Type B pancreatic cell (in vitro differentiated cells): ENCODE measurements around the gene ANKRD13A. TPM values are rescaled to one million over a fixed set of nuclear protein-coding genes. Genes with fewer than 3 reads are reported as not detected.
"Not testable (repeated sequence)": the region's sequence is repeated elsewhere in the genome, so short reads cannot be mapped to it uniquely, and the experiment has no call there.

Experiments used
- DNase-seq: peaks from one replicate; pipeline ENCODE4 v3.0.0; 2021; ENCODE audit warnings: mixed read lengths; ENCODE audit not compliant: unreplicated experiment; ENCODE audit errors: extremely low spot score
- H3K27ac Mint-ChIP-seq: 2 replicates; pipeline ENCODE4 v1.8.0; 2021; ENCODE audit warnings: mild to moderate bottlenecking, mixed read lengths
- H3K27me3 Mint-ChIP-seq: 2 replicates; pipeline ENCODE4 v1.8.0; 2021; ENCODE audit warnings: mixed read lengths
- H3K36me3 Mint-ChIP-seq: 2 replicates; pipeline ENCODE4 v1.8.0; 2021; ENCODE audit warnings: mixed read lengths
- H3K4me1 Mint-ChIP-seq: one replicate; pipeline ENCODE4 v1.8.0; 2021; ENCODE audit warnings: mixed read lengths; ENCODE audit not compliant: unreplicated experiment
- H3K4me3 Mint-ChIP-seq: 2 replicates; pipeline ENCODE4 v1.8.0; 2021; ENCODE audit warnings: mild to moderate bottlenecking, mixed read lengths
- H3K9me3 Mint-ChIP-seq: 2 replicates; pipeline ENCODE4 v1.8.0; 2021; ENCODE audit warnings: mixed read lengths
- CTCF ChIP-seq: fragments of 200-600 bp; sonication (generic); conservative IDR thresholded peaks from 2 replicates; pipeline ENCODE4 v1.5.0; 2021; ENCODE audit warnings: antibody characterized with exemption, mild to moderate bottlenecking
- total RNA-seq: library from RNA; stranded (reverse); gene quantifications from 2 replicates; pipeline ENCODE4 v1.2.1, GENCODE V29; 2021; ENCODE audit warnings: low replicate concordance

Gene ANKRD13A
- total RNA-seq, 1 donor from 2014 or later: 34.6 TPM

- Mint-ChIP-seq H3K27me3 (peaks cover 10% of the 10 kb centered on the region), H3K9me3 (no peaks in the 10 kb centered on the region), H3K4me3 (no peak overlapping the region), H3K4me1 (no peaks in the 10 kb centered on the region), H3K36me3 (no peaks in the 10 kb centered on the region), H3K27ac (no peak overlapping the region)
- DNase-seq: no peak
- no peak for TF ChIP-seq CTCF
Observed at GRCh38 chr12:110080410-110080809, 81.2 kb downstream of the ANKRD13A start.

- no peak for DNase-seq
- Mint-ChIP-seq H3K27ac (peak overlapping the region; percentile 31), H3K4me3 (no peak overlapping the region), H3K9me3 (no peaks in the 10 kb centered on the region), H3K4me1 (no peaks in the 10 kb centered on the region), H3K36me3 (no peaks in the 10 kb centered on the region), H3K27me3 (peaks cover 14% of the 10 kb centered on the region)
- no peak for TF ChIP-seq CTCF
Observed at GRCh38 chr12:110084314-110085015, 85.2 kb downstream of the ANKRD13A start.

- DNase-seq, H3K4me3 Mint-ChIP-seq, H3K36me3 Mint-ChIP-seq, H3K9me3 Mint-ChIP-seq, H3K27ac Mint-ChIP-seq, H3K4me1 Mint-ChIP-seq: not testable (repeated sequence)
- peaks cover 26% of the 10 kb centered on the region for H3K27me3 Mint-ChIP-seq
Observed at GRCh38 chr12:110088216-110088615, 89.0 kb downstream of the ANKRD13A start.

- Mint-ChIP-seq H3K4me3 (no peak overlapping the region), H3K27ac (no peak overlapping the region), H3K9me3 (no peaks in the 10 kb centered on the region), H3K27me3 (peaks cover 26% of the 10 kb centered on the region), H3K4me1 (no peaks in the 10 kb centered on the region), H3K36me3 (no peaks in the 10 kb centered on the region)
- DNase-seq: no peak
- no peak for TF ChIP-seq CTCF
Observed at GRCh38 chr12:110088936-110089335, 89.7 kb downstream of the ANKRD13A start.

Other genes starting within 250 kb of the ANKRD13A start
- gene TRPV4, start 166.0 kb upstream of the ANKRD13A start, total RNA-seq: 2.1 and 3.1 TPM in 2 replicates
- 48.7 and 118 TPM in 2 replicates for gene GLTP, start 118.9 kb upstream of the ANKRD13A start, total RNA-seq
- gene TCHP, start 99.2 kb upstream of the ANKRD13A start, total RNA-seq: 21.6 TPM in 2 replicates
- gene GIT2, start 3.1 kb upstream of the ANKRD13A start, total RNA-seq: 26.3 and 38.4 TPM in 2 replicates
- 20.8 and 21.4 TPM in 2 replicates for gene C12orf76, start 49.1 kb downstream of the ANKRD13A start, total RNA-seq
- 12.6 and 33.8 TPM in 2 replicates for gene IFT81, start 124.9 kb downstream of the ANKRD13A start, total RNA-seq